NCI-H146 treated with DMSO at 0.1 percent for 48 hours (cell line): ENCODE results near the gene KCNJ9.
A peak's percentile ranks its signal among the peaks of the same experiment; 100 is the strongest.

Experiments used
- DNase-seq: peaks from one replicate; lab custom pipeline; 2025; ENCODE audit not compliant: unreplicated experiment; lab: John Stamatoyannopoulos, UW

KCNJ9 gene

GRCh38 chr1:160064746-160065145 is 16.6 kb upstream of the KCNJ9 start:
- DNase-seq: no peak

- no peak for DNase-seq
Measured at GRCh38 chr1:160066829-160067745, 14.3 kb upstream of the KCNJ9 start.

- DNase-seq: no peak
Measured at GRCh38 chr1:160068225-160068624, 13.1 kb upstream of the KCNJ9 start.

GRCh38 chr1:160069460-160070231 is 11.7 kb upstream of the KCNJ9 start, which contains the start of gene KCNJ10:
Gene KCNJ10 (minus strand): TSS chr1:160070160. CDS start chr1:160042532, 27,628 bp downstream.
- DNase-seq: no peak

GRCh38 chr1:160070243-160071163 is 10.8 kb upstream of the KCNJ9 start:
- no peak for DNase-seq

GRCh38 chr1:160071289-160071688 is 10.0 kb upstream of the KCNJ9 start:
- DNase-seq: no peak

- DNase-seq: no peak
Measured at GRCh38 chr1:160074865-160075264, 6.5 kb upstream of the KCNJ9 start.

- no peak for DNase-seq
Measured at GRCh38 chr1:160075836-160076235, 5.5 kb upstream of the KCNJ9 start.

- DNase-seq: no peak
Measured at GRCh38 chr1:160076295-160076694, 5.0 kb upstream of the KCNJ9 start.

GRCh38 chr1:160077486-160077885 is 3.9 kb upstream of the KCNJ9 start:
- no peak for DNase-seq

GRCh38 chr1:160078512-160079195 is 2.7 kb upstream of the KCNJ9 start:
- DNase-seq: peak; percentile 9

GRCh38 chr1:160079448-160079847 is 1.9 kb upstream of the KCNJ9 start:
- DNase-seq: no peak

GRCh38 chr1:160080381-160081100 is 797 bp upstream of the KCNJ9 start:
- no peak for DNase-seq

- no peak for DNase-seq
Measured at GRCh38 chr1:160082487-160082886, 1.1 kb downstream of the KCNJ9 start.

- DNase-seq: no peak
Measured at GRCh38 chr1:160082926-160083325, 1.6 kb downstream of the KCNJ9 start.

GRCh38 chr1:160083968-160084770 is 2.8 kb downstream of the KCNJ9 start:
- DNase-seq: peak; percentile 54

GRCh38 chr1:160084771-160085321 is 3.5 kb downstream of the KCNJ9 start:
- no peak for DNase-seq

- peak; percentile 52 for DNase-seq
Measured at GRCh38 chr1:160085686-160086455, 4.5 kb downstream of the KCNJ9 start.
